Cardiac muscle cell (in vitro differentiated cells and primary cell): Measurements from ENCODE around the gene MPL. TPM values are rescaled to one million over a fixed set of nuclear protein-coding genes. Genes with fewer than 3 reads are reported as not detected.
"Not testable (repeated sequence)": the region's sequence is repeated elsewhere in the genome, so short reads cannot be mapped to it uniquely, and the experiment has no call there.

Experiments
- DNase-seq, 2 donors: peaks; one replicate each; pipeline versions ENCODE4 v3.0.0 to v3.0.0-alpha.2; 2010 to 2017; ENCODE audit warnings: low read depth in 1 of 2, low spot score in 1 of 2
- H3K27ac ChIP-seq: fragments of 200-600 bp; sonication (generic); 2 replicates; pipeline ENCODE4 v1.5.1; 2016
- H3K27me3 ChIP-seq: fragments of 200-600 bp; sonication (generic); 2 replicates; pipeline ENCODE4 v1.6.0; 2016; ENCODE audit warnings: control low read depth
- H3K36me3 ChIP-seq: fragments of 200-600 bp; sonication (generic); 2 replicates; pipeline ENCODE4 v1.5.1; 2016; ENCODE audit warnings: control low read depth
- H3K4me1 ChIP-seq: fragments of 200-600 bp; sonication (generic); 2 replicates; pipeline ENCODE4 v1.8.1; 2017; ENCODE audit warnings: low read depth, mild to moderate bottlenecking, mixed run types
- H3K4me3 ChIP-seq: fragments of 200-600 bp; sonication (generic); 2 replicates; pipeline ENCODE4 v1.5.1; 2016; ENCODE audit warnings: mild to moderate bottlenecking
- H3K9me3 ChIP-seq: fragments of 200-600 bp; sonication (generic); 2 replicates; pipeline ENCODE4 v1.5.1; 2017; ENCODE audit warnings: low read depth, mild to moderate bottlenecking, control low read depth
- polyA plus RNA-seq: library from polyadenylated mRNA; unstranded; fragments of >200 nt; fragmentation: Nextera tagmentation; extraction: Ambion mirVana; gene quantifications from 2 replicates; pipeline ENCODE4 v1.2.1, GENCODE V29; 2016
- total RNA-seq: library from RNA; depleted of rRNA; stranded (reverse); fragments of >200 nt; gene quantifications from 2 replicates; pipeline ENCODE4 v1.2.3, GENCODE V29; 2016
- TF ChIP-seq, protein P1 (sequence below): IDR thresholded peaks from 2 replicates; pipeline ENCODE4 v1.5.1; 2012; ENCODE audit warnings: low read depth, mild to moderate bottlenecking, low read length

The MPL gene
- total and polyA plus RNA-seq, 2 experiments from 2014 or later: not detected

DNA sequence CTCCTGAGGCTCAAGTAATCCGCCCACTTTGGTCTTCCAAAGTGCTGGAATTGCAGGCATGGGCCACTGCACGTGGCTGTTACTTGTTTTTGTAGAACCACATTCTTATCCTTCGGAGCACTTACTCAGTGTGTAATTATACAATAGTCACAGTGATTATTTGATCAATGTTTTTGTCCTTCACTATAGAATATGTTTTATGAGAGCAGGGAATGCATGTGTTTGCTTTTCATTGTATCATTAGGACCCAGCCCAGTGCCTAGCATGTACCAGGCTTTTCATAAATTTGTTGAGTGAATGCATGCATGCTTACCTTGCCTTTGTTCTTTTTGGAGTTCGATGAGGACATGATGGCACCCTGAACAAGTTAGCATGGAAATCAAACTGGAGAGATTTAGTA is 57.9 kb downstream of the MPL start:
- DNase-seq: no peak
- Histone ChIP-seq H3K36me3 (no peaks in the 10 kb centered on the region), H3K9me3 (no peaks in the 10 kb centered on the region), H3K27ac (no peak overlapping the region), H3K4me1 (no peaks in the 10 kb centered on the region), H3K4me3 (no peak overlapping the region), H3K27me3 (no peaks in the 10 kb centered on the region)
- TF ChIP-seq, protein P1, sequence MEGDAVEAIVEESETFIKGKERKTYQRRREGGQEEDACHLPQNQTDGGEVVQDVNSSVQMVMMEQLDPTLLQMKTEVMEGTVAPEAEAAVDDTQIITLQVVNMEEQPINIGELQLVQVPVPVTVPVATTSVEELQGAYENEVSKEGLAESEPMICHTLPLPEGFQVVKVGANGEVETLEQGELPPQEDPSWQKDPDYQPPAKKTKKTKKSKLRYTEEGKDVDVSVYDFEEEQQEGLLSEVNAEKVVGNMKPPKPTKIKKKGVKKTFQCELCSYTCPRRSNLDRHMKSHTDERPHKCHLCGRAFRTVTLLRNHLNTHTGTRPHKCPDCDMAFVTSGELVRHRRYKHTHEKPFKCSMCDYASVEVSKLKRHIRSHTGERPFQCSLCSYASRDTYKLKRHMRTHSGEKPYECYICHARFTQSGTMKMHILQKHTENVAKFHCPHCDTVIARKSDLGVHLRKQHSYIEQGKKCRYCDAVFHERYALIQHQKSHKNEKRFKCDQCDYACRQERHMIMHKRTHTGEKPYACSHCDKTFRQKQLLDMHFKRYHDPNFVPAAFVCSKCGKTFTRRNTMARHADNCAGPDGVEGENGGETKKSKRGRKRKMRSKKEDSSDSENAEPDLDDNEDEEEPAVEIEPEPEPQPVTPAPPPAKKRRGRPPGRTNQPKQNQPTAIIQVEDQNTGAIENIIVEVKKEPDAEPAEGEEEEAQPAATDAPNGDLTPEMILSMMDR: no peak

GRCh38 chr1:43396059-43396458 is 58.4 kb downstream of the MPL start:
- TF ChIP-seq, protein P1: no peak
- no peaks in the 10 kb centered on the region for H3K9me3 ChIP-seq
- H3K27me3 ChIP-seq: no peaks in the 10 kb centered on the region
- no peak overlapping the region for H3K4me3 ChIP-seq
- no peak for DNase-seq
- H3K4me1 ChIP-seq: no peaks in the 10 kb centered on the region
- no peaks in the 10 kb centered on the region for H3K36me3 ChIP-seq
- H3K27ac ChIP-seq: no peak overlapping the region

- Histone ChIP-seq H3K27ac (no peak overlapping the region), H3K36me3 (no peaks in the 10 kb centered on the region), H3K9me3 (no peaks in the 10 kb centered on the region), H3K4me3 (no peak overlapping the region), H3K27me3 (no peaks in the 10 kb centered on the region), H3K4me1 (peaks cover 9% of the 10 kb centered on the region)
- TF ChIP-seq, protein P1: no peak
- no peak for DNase-seq
These were observed 60.6 kb downstream of the MPL start for GRCh38 chr1:43398227-43398626.

- DNase-seq, H3K27me3 ChIP-seq, H3K4me1 ChIP-seq, H3K27ac ChIP-seq, H3K4me3 ChIP-seq, H3K36me3 ChIP-seq, H3K9me3 ChIP-seq: not testable (repeated sequence)
These were observed 62.8 kb downstream of the MPL start for GRCh38 chr1:43400441-43400840.

- no peaks in the 10 kb centered on the region for H3K27me3 ChIP-seq
- TF ChIP-seq, protein P1: no peak
- H3K9me3 ChIP-seq: no peaks in the 10 kb centered on the region
- peaks cover 9% of the 10 kb centered on the region for H3K4me1 ChIP-seq
- no peak overlapping the region for H3K4me3 ChIP-seq
- H3K27ac ChIP-seq: peak overlapping the region; percentile 54
- H3K36me3 ChIP-seq: peaks cover 4% of the 10 kb centered on the region
- peak in 1 of 2 donors; percentile 5 for DNase-seq
These were observed 64.7 kb downstream of the MPL start for GRCh38 chr1:43402089-43402865.

Other genes starting within 250 kb of the MPL start
- gene EBNA1BP2, start 165.5 kb upstream of the MPL start, total RNA-seq: 48.2 and 62.5 TPM in 2 replicates
- 60.0 and 65.0 TPM in 2 replicates for gene EBNA1BP2, start 165.5 kb upstream of the MPL start, polyA plus RNA-seq
- 0.11 TPM in 1 of 2 replicates, not detected in the other for gene CFAP57, start 165.5 kb upstream of the MPL start, total RNA-seq
- 0.09 and 0.72 TPM in 2 replicates for gene CFAP57, start 165.5 kb upstream of the MPL start, polyA plus RNA-seq
- 2.0 and 2.3 TPM in 2 replicates for gene TMEM125, start 67.8 kb upstream of the MPL start, total RNA-seq
- 2.0 and 2.7 TPM in 2 replicates for gene TMEM125, start 67.8 kb upstream of the MPL start, polyA plus RNA-seq
- 0.12 TPM in 1 of 2 replicates, not detected in the other for gene C1orf210, start 52.2 kb upstream of the MPL start, total RNA-seq
- gene C1orf210, start 52.2 kb upstream of the MPL start, polyA plus RNA-seq: not detected in 2 replicates
- gene TIE1, start 36.8 kb upstream of the MPL start, total RNA-seq: 2.2 and 5.0 TPM in 2 replicates
- gene TIE1, start 36.8 kb upstream of the MPL start, polyA plus RNA-seq: 4.3 TPM in 1 of 2 replicates, not detected in the other
- gene CDC20, start 21.2 kb downstream of the MPL start, total RNA-seq: 14.4 and 134 TPM in 2 replicates
- gene CDC20, start 21.2 kb downstream of the MPL start, polyA plus RNA-seq: 18.7 and 163 TPM in 2 replicates
- 18.5 and 24.1 TPM in 2 replicates for gene ELOVL1, start 30.2 kb downstream of the MPL start, total RNA-seq
- gene ELOVL1, start 30.2 kb downstream of the MPL start, polyA plus RNA-seq: 38.6 and 50.0 TPM in 2 replicates
- gene MED8, start 52.0 kb downstream of the MPL start, total RNA-seq: 25.5 and 31.3 TPM in 2 replicates
- gene MED8, start 52.0 kb downstream of the MPL start, polyA plus RNA-seq: 33.3 and 38.8 TPM in 2 replicates
- 16.5 and 28.2 TPM in 2 replicates for gene SZT2, start 52.1 kb downstream of the MPL start, total RNA-seq
- 10.3 and 11.5 TPM in 2 replicates for gene SZT2, start 52.1 kb downstream of the MPL start, polyA plus RNA-seq
- 37.2 and 65.2 TPM in 2 replicates for gene HYI, start 116.1 kb downstream of the MPL start, total RNA-seq
- gene HYI, start 116.1 kb downstream of the MPL start, polyA plus RNA-seq: 15.5 and 35.2 TPM in 2 replicates
- 33.9 and 72.8 TPM in 2 replicates for gene PTPRF, start 193.1 kb downstream of the MPL start, total RNA-seq
- 44.1 and 70.9 TPM in 2 replicates for gene PTPRF, start 193.1 kb downstream of the MPL start, polyA plus RNA-seq